ENCODE results near the gene RBM7.

Gene RBM7

DNA sequence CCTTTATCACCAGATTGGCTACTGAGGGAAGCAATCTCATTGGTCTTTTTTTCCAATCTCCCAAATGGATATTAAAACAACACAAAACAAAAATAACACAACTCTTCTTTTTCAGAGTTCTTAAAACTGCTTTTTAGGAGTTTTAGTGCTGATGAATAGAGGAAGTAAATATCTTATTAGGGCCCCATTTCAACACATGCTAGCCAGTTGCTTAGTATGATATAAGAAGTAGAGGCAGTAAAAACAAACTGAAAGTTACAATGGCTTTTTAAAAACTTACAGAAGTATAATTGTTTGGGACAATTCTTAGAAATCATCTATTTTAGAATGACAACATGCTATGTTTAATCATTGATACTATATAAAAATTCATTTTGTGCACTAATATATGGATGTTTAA lies 3.5 kb upstream of the RBM7 start:
- DNase-seq (ENCODE audit: low spot score) = no peak

DNA sequence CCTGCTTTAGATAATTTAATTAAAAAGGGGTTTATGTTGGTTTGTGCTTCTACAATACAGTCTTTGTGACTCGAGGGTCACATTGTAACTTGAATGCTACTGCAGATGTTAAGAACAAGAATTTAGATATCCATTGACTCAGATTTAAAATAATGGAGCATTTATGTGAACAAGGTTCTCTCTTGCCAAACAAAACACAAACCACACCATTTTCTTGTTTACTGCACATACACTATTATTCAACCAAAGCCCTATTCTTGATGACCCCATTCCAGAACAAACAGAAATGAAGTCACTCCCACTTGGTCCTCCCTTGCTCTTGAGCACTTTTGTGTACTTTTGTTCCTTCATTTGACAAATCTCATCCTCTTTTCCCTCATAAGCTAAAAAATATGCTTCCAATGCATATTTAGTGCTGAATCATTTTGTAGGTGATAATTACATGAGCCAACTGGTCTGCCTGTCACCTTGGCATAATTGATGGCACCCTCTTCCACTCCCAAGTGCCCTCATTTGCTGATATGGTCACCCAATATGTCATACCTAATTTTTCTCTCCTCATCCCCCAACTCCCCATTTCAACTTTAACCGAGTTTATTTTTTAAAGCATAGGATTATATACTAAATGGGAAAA lies 3.0 kb upstream of the RBM7 start:
- DNase-seq (ENCODE audit: low spot score) = no peak

GRCh38 chr11:114398303-114398920 lies 2.1 kb upstream of the RBM7 start:
- DNase-seq (ENCODE audit: low spot score) = no peak

- peak; percentile 58 for DNase-seq (ENCODE audit: low spot score)
Measured at GRCh38 chr11:114399490-114400215, 813 bp upstream of the RBM7 start.

GRCh38 chr11:114400915-114401223 lies 403 bp downstream of the RBM7 start:
- no peak for DNase-seq (ENCODE audit: low spot score)

DNA sequence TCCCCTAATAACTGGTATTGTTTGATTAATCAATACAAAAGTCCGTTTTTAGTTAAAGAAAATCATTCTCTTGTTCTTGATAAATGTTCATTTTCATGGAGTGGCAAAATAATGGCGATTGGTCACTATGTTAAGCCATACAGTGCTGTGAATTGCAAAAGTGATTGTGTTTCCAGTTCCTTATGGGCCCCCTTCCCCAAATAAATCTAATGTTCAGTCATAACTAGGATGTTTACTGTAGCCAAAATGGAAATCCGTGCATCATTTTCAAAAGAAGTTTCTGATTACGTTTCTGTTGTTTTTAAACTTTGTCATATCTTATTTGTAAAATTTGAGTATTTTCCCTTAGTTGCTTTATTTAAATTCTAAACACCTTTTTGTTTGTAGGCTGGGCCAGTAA lies 845 bp downstream of the RBM7 start:
- no peak for DNase-seq (ENCODE audit: low spot score)

GRCh38 chr11:114412946-114413345 lies 12.5 kb downstream of the RBM7 start:
- no peak for DNase-seq (ENCODE audit: low spot score)

- DNase-seq (ENCODE audit: low spot score) = no peak
Measured at GRCh38 chr11:114413958-114414357, 13.5 kb downstream of the RBM7 start.

- DNase-seq (ENCODE audit: low spot score) = no peak
Measured at GRCh38 chr11:114416441-114416961, 16.0 kb downstream of the RBM7 start.

DNA sequence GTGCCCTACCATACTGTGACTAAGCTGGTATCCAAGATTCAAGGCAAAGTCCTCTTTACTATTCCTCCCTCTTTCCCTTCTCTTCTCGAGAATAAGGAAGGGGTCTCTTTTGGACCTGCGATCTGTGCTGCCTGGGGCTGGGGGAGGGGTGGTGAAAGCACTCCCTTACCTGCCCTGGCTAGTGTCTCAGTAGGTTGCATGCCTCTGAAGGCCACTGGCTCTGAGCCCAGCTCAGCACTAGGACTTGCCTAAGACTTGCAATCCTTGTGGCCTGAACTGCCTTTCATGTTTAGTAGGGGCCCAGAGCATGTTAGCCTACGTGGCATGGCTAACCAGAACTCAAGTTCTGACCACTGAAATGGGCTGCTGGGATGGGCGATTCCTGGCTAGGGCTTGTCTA lies 25.8 kb downstream of the RBM7 start:
- DNase-seq (ENCODE audit: low spot score) = no peak

- no peak for DNase-seq (ENCODE audit: low spot score)
Measured at GRCh38 chr11:114430290-114430689, 29.8 kb downstream of the RBM7 start.

GRCh38 chr11:114432893-114433292 lies 32.4 kb downstream of the RBM7 start:
- no peak for DNase-seq (ENCODE audit: low spot score)

GRCh38 chr11:114433376-114433775 lies 32.9 kb downstream of the RBM7 start:
- no peak for DNase-seq (ENCODE audit: low spot score)

DNA sequence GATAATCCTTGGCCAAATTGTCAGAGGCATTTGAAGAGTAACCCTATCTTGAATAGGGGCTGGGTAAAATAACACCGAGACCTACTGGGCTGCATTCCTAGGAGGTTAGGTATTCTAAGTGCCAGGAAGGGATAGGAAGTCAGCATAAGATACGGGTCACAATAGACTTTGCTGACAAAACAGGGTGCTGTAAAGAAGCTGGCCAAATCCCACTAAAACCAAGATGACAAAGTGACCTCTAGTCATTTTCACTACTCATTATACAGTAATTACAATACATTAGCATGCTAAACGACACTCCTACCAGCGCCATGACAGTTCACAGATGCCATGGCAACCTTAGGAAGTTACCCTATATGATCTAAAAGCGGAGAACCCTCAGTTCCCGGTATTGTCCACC lies 37.8 kb downstream of the RBM7 start:
- no peak for DNase-seq (ENCODE audit: low spot score)

- peak; percentile 95 for DNase-seq (ENCODE audit: low spot score)
Measured at GRCh38 chr11:114439229-114440120, 39.0 kb downstream of the RBM7 start, which contains the start of gene REXO2. TSS of gene REXO2 (plus strand) at chr11:114439467. CDS start at chr11:114439529, 62 bp downstream.

- DNase-seq (ENCODE audit: low spot score) = peak; percentile 11
Measured at GRCh38 chr11:114440121-114440860, 39.8 kb downstream of the RBM7 start.

- DNase-seq (ENCODE audit: low spot score) = no peak
Measured at GRCh38 chr11:114440971-114441763, 40.7 kb downstream of the RBM7 start.

DNA sequence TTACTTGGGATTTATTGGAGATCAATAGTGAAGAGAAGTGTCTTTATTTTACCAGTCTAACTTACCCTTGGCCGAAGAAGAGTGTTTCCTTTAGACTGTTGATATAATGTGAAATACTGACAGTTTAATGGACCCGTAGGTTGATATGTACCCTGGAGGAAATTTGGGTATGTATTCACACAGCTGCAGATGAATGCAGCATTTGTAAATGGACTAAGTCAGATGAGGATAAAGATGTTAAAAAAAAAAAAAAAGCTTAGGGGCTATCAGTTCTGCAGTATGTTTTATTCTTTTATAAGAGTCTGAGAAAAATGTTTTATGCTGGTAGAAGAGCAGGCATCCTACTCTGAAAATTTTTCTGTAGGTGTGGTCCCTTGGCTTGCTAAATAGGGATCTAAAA lies 41.5 kb downstream of the RBM7 start:
- no peak for DNase-seq (ENCODE audit: low spot score)

- no peak for DNase-seq (ENCODE audit: low spot score)
Measured at GRCh38 chr11:114442536-114442935, 42.1 kb downstream of the RBM7 start.

DNA sequence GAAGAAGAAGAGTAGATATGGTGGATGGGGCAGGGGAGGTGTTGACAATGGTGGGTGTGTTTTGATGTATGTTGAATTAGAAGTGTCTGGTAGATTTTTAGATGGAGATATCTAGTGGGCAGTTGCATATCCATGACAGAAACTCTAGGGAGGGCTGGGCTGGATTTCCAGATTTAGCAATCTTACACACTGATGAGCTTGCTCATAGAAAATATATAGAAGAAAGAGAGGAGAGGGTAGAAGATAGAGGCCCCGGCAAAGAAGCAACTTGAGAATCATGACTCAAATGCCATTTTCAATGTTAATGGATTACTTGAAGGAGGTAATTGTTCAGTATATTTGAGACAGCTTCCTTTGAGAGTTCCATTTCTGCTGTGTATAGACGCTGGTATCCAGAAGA lies 47.0 kb downstream of the RBM7 start:
- no peak for DNase-seq (ENCODE audit: low spot score)

DNA sequence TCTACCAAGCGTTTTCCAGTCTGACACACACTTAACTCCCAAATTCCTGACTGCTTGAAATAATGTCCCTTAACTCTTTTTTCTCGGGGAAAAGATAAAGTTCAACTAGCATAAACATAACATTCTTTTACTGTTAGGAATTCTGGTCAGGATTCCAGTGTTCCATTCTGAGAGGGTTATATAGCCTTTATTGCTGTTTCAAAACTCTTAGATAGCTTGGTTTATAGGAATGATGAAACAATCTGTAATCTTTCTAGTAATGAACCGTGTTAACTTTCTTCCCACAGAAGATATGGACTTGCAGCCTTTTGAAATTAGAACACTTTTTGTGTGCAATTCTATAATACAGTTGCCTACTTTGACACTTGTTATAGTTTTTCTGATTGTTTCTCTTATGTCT lies 47.4 kb downstream of the RBM7 start:
- DNase-seq (ENCODE audit: low spot score) = peak; percentile 27
